Epidermal melanocyte (primary cell): ENCODE results near the gene EPHB3.
"Not testable (repeated sequence)": the region's sequence is repeated elsewhere in the genome, so short reads cannot be mapped to it uniquely, and the experiment has no call there.

Source experiments
- DNase-seq: peaks from one replicate; pipeline ENCODE4 v3.0.0; 2011; ENCODE audit warnings: low spot score; ENCODE audit not compliant: insufficient read length

Gene EPHB3

DNA sequence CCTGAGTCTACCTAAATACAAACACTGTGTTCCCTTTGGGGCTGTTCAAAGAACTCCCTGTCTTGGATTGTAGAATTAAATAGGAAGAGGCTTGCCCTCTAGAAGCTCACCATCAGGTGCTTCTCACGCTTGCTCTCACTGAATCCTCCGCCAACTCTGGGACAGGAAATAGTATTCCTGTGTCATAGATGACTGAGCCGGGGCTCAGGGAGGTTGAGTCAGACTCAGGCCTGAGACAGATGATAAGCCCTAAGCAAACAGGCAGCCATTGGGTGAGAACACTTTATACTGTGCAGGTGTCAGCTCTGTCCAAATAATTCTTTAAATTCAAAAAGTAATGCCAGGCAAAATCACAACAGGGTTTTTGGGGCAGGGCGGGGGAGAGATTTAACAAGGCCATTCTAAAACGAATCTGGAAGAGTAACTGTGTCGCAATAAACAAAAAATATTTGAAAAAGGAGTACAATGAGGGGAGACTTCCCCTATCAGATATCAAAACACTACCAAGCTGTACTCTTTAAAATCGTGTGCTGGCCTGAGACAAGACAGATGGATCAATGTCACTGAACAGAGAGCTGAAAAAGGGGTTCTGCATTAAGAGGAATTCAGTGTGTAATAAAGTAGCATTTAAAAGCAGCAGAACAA, 59.0 kb downstream of the EPHB3 start:
- no peak for DNase-seq

- not testable (repeated sequence) for DNase-seq
These were observed 60.6 kb downstream of the EPHB3 start for GRCh38 chr3:184622156-184622555.

DNA sequence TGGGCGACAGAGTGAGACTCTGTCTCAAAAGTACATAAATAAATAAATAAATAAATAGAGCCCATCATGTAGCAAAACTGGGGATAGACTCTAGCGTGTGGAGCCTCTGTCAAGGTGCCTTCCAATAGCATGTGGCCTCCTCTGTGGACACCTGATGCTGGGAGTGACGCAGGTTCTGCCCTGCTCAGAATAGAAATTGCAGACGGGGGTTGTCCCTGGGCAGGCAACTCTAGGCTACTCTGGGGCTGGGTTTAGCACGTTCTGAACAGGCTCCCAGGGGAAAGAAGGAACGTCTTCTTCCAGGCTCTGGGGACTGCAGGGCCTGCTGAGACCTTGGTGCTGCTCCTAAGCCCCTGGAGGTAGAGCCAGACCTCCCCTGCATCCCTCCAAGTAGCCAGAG, 65.3 kb downstream of the EPHB3 start:
- no peak for DNase-seq

GRCh38 chr3:184629555-184630160, 68.1 kb downstream of the EPHB3 start:
- no peak for DNase-seq

- no peak for DNase-seq
These were observed 69.4 kb downstream of the EPHB3 start for GRCh38 chr3:184630861-184631471.

GRCh38 chr3:184631472-184631861, 69.9 kb downstream of the EPHB3 start:
- no peak for DNase-seq
